Measurements from ENCODE around the gene PNPLA3.

PNPLA3 gene

GRCh38 chr22:43964314-43964857 lies 40.8 kb downstream of the PNPLA3 start:
- no peaks in the 10 kb centered on the region for H3K9me3 ChIP-seq (ENCODE audit: control insufficient read depth, low read length)
- H3K4me1 ChIP-seq (ENCODE audit: control insufficient read depth, insufficient read depth, low read length), result no peaks in the 10 kb centered on the region
- H3K27ac ChIP-seq (ENCODE audit: insufficient read depth, low read depth, low read length, poor library complexity, severe bottlenecking), result no peak overlapping the region
- peaks cover 21% of the 10 kb centered on the region for H3K36me3 ChIP-seq (ENCODE audit: control insufficient read depth, insufficient read depth, low read length)
- H3K27me3 ChIP-seq (ENCODE audit: control insufficient read depth, insufficient read depth, low read length, poor library complexity, severe bottlenecking), result no peaks in the 10 kb centered on the region
- H3K4me3 ChIP-seq (ENCODE audit: insufficient read depth, low read depth, low read length), result no peak overlapping the region
- WGBS, 2 experiments, result 93 to 97% methylated on average over 10 of the region's 10 CpGs

GRCh38 chr22:43967069-43967468 lies 43.5 kb downstream of the PNPLA3 start:
- H3K36me3 ChIP-seq (ENCODE audit: control insufficient read depth, insufficient read depth, low read length), result peaks cover 26% of the 10 kb centered on the region
- no peak overlapping the region for H3K4me3 ChIP-seq (ENCODE audit: insufficient read depth, low read depth, low read length)
- H3K4me1 ChIP-seq (ENCODE audit: control insufficient read depth, insufficient read depth, low read length), result no peaks in the 10 kb centered on the region
- no peaks in the 10 kb centered on the region for H3K9me3 ChIP-seq (ENCODE audit: control insufficient read depth, low read length)
- no peaks in the 10 kb centered on the region for H3K27me3 ChIP-seq (ENCODE audit: control insufficient read depth, insufficient read depth, low read length, poor library complexity, severe bottlenecking)
- H3K27ac ChIP-seq (ENCODE audit: insufficient read depth, low read depth, low read length, poor library complexity, severe bottlenecking), result no peak overlapping the region
- 93% methylated on average over 7 of the region's 7 CpGs for WGBS, 2 experiments

GRCh38 chr22:43968614-43969013 lies 45.0 kb downstream of the PNPLA3 start:
- Histone ChIP-seq H3K4me3 (ENCODE audit: insufficient read depth, low read depth, low read length) (no peak overlapping the region), H3K9me3 (ENCODE audit: control insufficient read depth, low read length) (no peaks in the 10 kb centered on the region), H3K27ac (ENCODE audit: insufficient read depth, low read depth, low read length, poor library complexity, severe bottlenecking) (no peak overlapping the region), H3K36me3 (ENCODE audit: control insufficient read depth, insufficient read depth, low read length) (peaks cover 35% of the 10 kb centered on the region), H3K4me1 (ENCODE audit: control insufficient read depth, insufficient read depth, low read length) (no peaks in the 10 kb centered on the region), H3K27me3 (ENCODE audit: control insufficient read depth, insufficient read depth, low read length, poor library complexity, severe bottlenecking) (no peaks in the 10 kb centered on the region)
- 95 to 96% methylated on average over 7 of the region's 7 CpGs for WGBS, 2 experiments

- Histone ChIP-seq H3K4me3 (ENCODE audit: insufficient read depth, low read depth, low read length) (no peak overlapping the region), H3K9me3 (ENCODE audit: control insufficient read depth, low read length) (no peaks in the 10 kb centered on the region), H3K4me1 (ENCODE audit: control insufficient read depth, insufficient read depth, low read length) (no peaks in the 10 kb centered on the region), H3K27me3 (ENCODE audit: control insufficient read depth, insufficient read depth, low read length, poor library complexity, severe bottlenecking) (no peaks in the 10 kb centered on the region), H3K27ac (ENCODE audit: insufficient read depth, low read depth, low read length, poor library complexity, severe bottlenecking) (no peak overlapping the region), H3K36me3 (ENCODE audit: control insufficient read depth, insufficient read depth, low read length) (peaks cover 35% of the 10 kb centered on the region)
- WGBS, 2 experiments, result 88 to 90% methylated on average over 19 of the region's 19 CpGs
Observed at GRCh38 chr22:43969021-43969878, 45.6 kb downstream of the PNPLA3 start.

- Histone ChIP-seq H3K36me3 (ENCODE audit: control insufficient read depth, insufficient read depth, low read length) (peaks cover 29% of the 10 kb centered on the region), H3K27ac (ENCODE audit: insufficient read depth, low read depth, low read length, poor library complexity, severe bottlenecking) (no peak overlapping the region), H3K9me3 (ENCODE audit: control insufficient read depth, low read length) (no peaks in the 10 kb centered on the region), H3K4me3 (ENCODE audit: insufficient read depth, low read depth, low read length) (no peak overlapping the region), H3K4me1 (ENCODE audit: control insufficient read depth, insufficient read depth, low read length) (no peaks in the 10 kb centered on the region), H3K27me3 (ENCODE audit: control insufficient read depth, insufficient read depth, low read length, poor library complexity, severe bottlenecking) (no peaks in the 10 kb centered on the region)
- WGBS, 2 experiments, result 92 to 97% methylated on average over 8 of the region's 8 CpGs
Observed at GRCh38 chr22:43969989-43970755, 46.6 kb downstream of the PNPLA3 start.

GRCh38 chr22:43971112-43971511 lies 47.5 kb downstream of the PNPLA3 start:
- Histone ChIP-seq H3K36me3 (ENCODE audit: control insufficient read depth, insufficient read depth, low read length) (peaks cover 29% of the 10 kb centered on the region), H3K9me3 (ENCODE audit: control insufficient read depth, low read length) (no peaks in the 10 kb centered on the region), H3K27ac (ENCODE audit: insufficient read depth, low read depth, low read length, poor library complexity, severe bottlenecking) (no peak overlapping the region), H3K27me3 (ENCODE audit: control insufficient read depth, insufficient read depth, low read length, poor library complexity, severe bottlenecking) (no peaks in the 10 kb centered on the region), H3K4me3 (ENCODE audit: insufficient read depth, low read depth, low read length) (no peak overlapping the region), H3K4me1 (ENCODE audit: control insufficient read depth, insufficient read depth, low read length) (no peaks in the 10 kb centered on the region)
- 85 to 90% methylated on average over 8 of the region's 8 CpGs for WGBS, 2 experiments

- WGBS, 2 experiments, result 95% methylated on average over 10 of the region's 10 CpGs
- Histone ChIP-seq H3K4me3 (ENCODE audit: insufficient read depth, low read depth, low read length) (no peak overlapping the region), H3K36me3 (ENCODE audit: control insufficient read depth, insufficient read depth, low read length) (peaks cover 29% of the 10 kb centered on the region)
Observed at GRCh38 chr22:43972931-43973462, 49.4 kb downstream of the PNPLA3 start.

GRCh38 chr22:43974028-43974545 lies 50.5 kb downstream of the PNPLA3 start:
- WGBS, 2 experiments, result 92 to 94% methylated on average over 19 of the region's 19 CpGs
- Histone ChIP-seq H3K27me3 (ENCODE audit: control insufficient read depth, insufficient read depth, low read length, poor library complexity, severe bottlenecking) (no peaks in the 10 kb centered on the region), H3K9me3 (ENCODE audit: control insufficient read depth, low read length) (no peaks in the 10 kb centered on the region), H3K4me3 (ENCODE audit: insufficient read depth, low read depth, low read length) (no peak overlapping the region), H3K36me3 (ENCODE audit: control insufficient read depth, insufficient read depth, low read length) (peaks cover 27% of the 10 kb centered on the region), H3K4me1 (ENCODE audit: control insufficient read depth, insufficient read depth, low read length) (no peaks in the 10 kb centered on the region), H3K27ac (ENCODE audit: insufficient read depth, low read depth, low read length, poor library complexity, severe bottlenecking) (no peak overlapping the region)

More at GRCh38 chr22:43972931-43973462, 49.4 kb downstream of the PNPLA3 start:
- Histone ChIP-seq H3K9me3 (ENCODE audit: control insufficient read depth, low read length) (no peaks in the 10 kb centered on the region), H3K27me3 (ENCODE audit: control insufficient read depth, insufficient read depth, low read length, poor library complexity, severe bottlenecking) (no peaks in the 10 kb centered on the region), H3K4me1 (ENCODE audit: control insufficient read depth, insufficient read depth, low read length) (no peaks in the 10 kb centered on the region), H3K27ac (ENCODE audit: insufficient read depth, low read depth, low read length, poor library complexity, severe bottlenecking) (no peak overlapping the region)

- Histone ChIP-seq H3K9me3 (ENCODE audit: control insufficient read depth, low read length) (no peaks in the 10 kb centered on the region), H3K4me3 (ENCODE audit: insufficient read depth, low read depth, low read length) (no peak overlapping the region), H3K4me1 (ENCODE audit: control insufficient read depth, insufficient read depth, low read length) (no peaks in the 10 kb centered on the region), H3K27ac (ENCODE audit: insufficient read depth, low read depth, low read length, poor library complexity, severe bottlenecking) (no peak overlapping the region), H3K27me3 (ENCODE audit: control insufficient read depth, insufficient read depth, low read length, poor library complexity, severe bottlenecking) (no peaks in the 10 kb centered on the region), H3K36me3 (ENCODE audit: control insufficient read depth, insufficient read depth, low read length) (peaks cover 30% of the 10 kb centered on the region)
- 65 to 66% methylated on average over 3 to 4 of the region's 4 CpGs for WGBS, 2 experiments
Observed at GRCh38 chr22:43975041-43975440, 51.4 kb downstream of the PNPLA3 start.

Measured in ectodermal cell (in vitro differentiated cells).